ENCODE results near the gene PARD3.

Gene PARD3

DNA sequence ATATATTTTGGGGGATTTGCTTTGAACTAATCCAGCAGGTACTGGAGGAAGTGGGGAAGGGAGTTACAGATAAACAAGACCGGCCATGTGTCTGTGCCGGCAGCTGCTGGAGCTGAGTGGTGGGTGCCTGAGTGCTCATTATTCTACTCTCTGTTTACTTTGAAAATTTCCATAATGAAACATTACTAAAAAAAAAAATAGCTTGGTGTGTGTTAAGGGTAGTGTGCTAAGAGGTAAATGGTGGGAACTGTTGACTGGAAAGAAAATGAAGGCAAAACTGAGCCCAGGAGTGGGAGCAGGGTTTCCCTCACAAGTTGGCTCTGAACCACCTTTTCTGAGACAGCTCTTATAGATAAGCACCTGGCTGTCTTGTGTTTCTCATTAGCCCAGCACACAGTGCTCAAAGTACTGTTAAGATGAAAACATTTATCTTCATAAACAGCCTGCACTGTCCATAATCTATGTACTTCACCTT, 50.6 kb downstream of the PARD3 start:
- Histone ChIP-seq H3K4me2 (ENCODE audit: low read length) (no peak overlapping the region), H3K4me1 (peaks cover 9% of the 10 kb centered on the region), H3K36me3 (ENCODE audit: control insufficient read depth, insufficient read depth, low read length) (no peaks in the 10 kb centered on the region)

DNA sequence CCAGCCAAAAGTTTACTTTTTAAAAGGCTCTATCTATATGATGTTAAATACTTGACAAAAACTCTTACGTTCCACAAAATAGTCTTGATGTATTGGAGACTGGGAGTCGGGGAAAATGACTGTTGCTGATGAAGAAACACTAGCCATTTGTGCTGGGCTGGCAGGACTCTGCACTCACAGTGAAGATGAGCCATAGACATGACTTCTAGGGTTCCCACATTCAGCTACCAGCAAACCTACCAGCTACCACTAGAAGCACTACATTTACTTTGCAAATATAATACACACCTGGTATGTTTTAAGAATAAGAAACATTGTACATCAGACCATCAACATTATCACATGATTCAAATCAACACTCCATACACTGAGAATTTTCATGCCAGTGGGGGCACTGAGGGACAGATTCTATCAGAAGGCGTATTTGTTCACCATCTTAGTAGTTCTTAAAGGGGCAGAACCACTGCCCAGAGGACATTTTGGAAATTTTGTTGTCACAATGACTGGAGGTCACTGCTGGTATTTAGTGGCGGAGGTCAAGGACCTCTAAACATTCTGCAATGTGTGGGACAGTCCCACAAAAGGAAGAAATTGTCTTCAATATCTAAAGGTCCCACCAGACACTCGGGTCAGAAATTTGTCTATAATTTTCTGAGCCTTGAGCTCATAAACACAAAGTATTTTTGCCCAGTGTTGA, 52.3 kb downstream of the PARD3 start:
- Histone ChIP-seq H3K4me1 (peaks cover 5% of the 10 kb centered on the region), H3K27me3 (ENCODE audit: control insufficient read depth, insufficient read depth, low read length) (no peaks in the 10 kb centered on the region), H3K27ac (no peak overlapping the region), H3K9me3 (ENCODE audit: control insufficient read depth, low read length) (no peaks in the 10 kb centered on the region), H3K36me3 (ENCODE audit: control insufficient read depth, insufficient read depth, low read length) (no peaks in the 10 kb centered on the region), H3K4me2 (ENCODE audit: low read length) (no peak overlapping the region), H3K79me2 (peaks cover 19% of the 10 kb centered on the region), H3K9ac (no peak overlapping the region), H3K4me3 (ENCODE audit: low read depth, low read length) (no peak overlapping the region), H2AFZ (no peak overlapping the region)
- TF ChIP-seq, protein P1, sequence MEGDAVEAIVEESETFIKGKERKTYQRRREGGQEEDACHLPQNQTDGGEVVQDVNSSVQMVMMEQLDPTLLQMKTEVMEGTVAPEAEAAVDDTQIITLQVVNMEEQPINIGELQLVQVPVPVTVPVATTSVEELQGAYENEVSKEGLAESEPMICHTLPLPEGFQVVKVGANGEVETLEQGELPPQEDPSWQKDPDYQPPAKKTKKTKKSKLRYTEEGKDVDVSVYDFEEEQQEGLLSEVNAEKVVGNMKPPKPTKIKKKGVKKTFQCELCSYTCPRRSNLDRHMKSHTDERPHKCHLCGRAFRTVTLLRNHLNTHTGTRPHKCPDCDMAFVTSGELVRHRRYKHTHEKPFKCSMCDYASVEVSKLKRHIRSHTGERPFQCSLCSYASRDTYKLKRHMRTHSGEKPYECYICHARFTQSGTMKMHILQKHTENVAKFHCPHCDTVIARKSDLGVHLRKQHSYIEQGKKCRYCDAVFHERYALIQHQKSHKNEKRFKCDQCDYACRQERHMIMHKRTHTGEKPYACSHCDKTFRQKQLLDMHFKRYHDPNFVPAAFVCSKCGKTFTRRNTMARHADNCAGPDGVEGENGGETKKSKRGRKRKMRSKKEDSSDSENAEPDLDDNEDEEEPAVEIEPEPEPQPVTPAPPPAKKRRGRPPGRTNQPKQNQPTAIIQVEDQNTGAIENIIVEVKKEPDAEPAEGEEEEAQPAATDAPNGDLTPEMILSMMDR (IDR thresholded peaks at IDR 0.05) = no peak

More for the DNA sequence above, 50.6 kb downstream of the PARD3 start:
- H2AFZ ChIP-seq = no peak overlapping the region
- no peak overlapping the region for H3K27ac ChIP-seq
- H3K9ac ChIP-seq = no peak overlapping the region
- H3K79me2 ChIP-seq = peaks cover 13% of the 10 kb centered on the region
- no peak overlapping the region for H3K4me3 ChIP-seq (ENCODE audit: low read depth, low read length)
- no peaks in the 10 kb centered on the region for H3K9me3 ChIP-seq (ENCODE audit: control insufficient read depth, low read length)
- H3K27me3 ChIP-seq (ENCODE audit: control insufficient read depth, insufficient read depth, low read length) = no peaks in the 10 kb centered on the region
- TF ChIP-seq, protein P1 (IDR thresholded peaks at IDR 0.05) = no peak

DNA sequence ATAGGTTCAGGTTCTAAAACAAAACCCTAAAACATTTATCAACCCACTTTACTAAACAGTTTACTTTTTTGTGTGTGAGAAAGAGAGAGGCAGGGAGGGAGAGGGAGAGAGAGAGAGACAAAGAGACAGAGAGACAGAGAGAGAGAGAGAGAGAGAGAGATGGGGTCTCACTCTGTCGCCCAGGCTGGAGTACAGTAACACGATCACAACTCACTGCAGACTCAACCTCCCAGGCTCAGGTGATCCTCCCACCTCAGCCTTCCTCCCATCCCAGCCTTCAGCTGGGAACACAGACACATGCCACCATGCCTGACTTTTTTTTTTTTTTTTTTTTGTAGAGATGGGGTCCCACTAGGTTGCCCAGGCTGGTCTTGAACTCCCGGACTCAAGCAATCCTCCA, 52.9 kb downstream of the PARD3 start:
- Histone ChIP-seq H3K9ac (no peak overlapping the region), H3K4me1 (peaks cover 5% of the 10 kb centered on the region)

DNA sequence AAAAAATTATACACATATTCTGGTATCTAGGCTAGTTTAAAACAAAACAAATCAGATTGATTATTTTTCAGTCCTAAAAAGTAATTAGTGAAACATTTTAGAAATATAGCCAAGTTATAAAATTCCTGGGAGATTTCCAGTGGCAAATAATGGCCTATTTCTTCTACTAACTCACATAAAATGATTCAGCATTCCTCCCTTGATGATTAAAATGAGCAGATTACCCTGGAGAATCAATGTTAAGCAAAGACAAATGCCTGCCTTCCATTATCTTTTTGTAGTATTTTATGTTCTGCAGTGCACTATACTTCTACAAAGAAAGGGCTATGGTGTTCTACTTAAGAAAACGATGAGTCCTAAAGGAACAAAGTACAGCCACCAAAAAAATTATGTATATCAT, 53.6 kb downstream of the PARD3 start:
- no peak overlapping the region for H3K9ac ChIP-seq
- peaks cover 20% of the 10 kb centered on the region for H3K79me2 ChIP-seq
- H2AFZ ChIP-seq = no peak overlapping the region
- H3K27me3 ChIP-seq (ENCODE audit: control insufficient read depth, insufficient read depth, low read length) = no peaks in the 10 kb centered on the region
- no peak overlapping the region for H3K27ac ChIP-seq
- TF ChIP-seq, protein P1 (IDR thresholded peaks at IDR 0.05) = no peak
- H3K36me3 ChIP-seq (ENCODE audit: control insufficient read depth, insufficient read depth, low read length) = no peaks in the 10 kb centered on the region
- no peaks in the 10 kb centered on the region for H3K9me3 ChIP-seq (ENCODE audit: control insufficient read depth, low read length)
- H3K4me3 ChIP-seq (ENCODE audit: low read depth, low read length) = no peak overlapping the region
- peaks cover 5% of the 10 kb centered on the region for H3K4me1 ChIP-seq
- no peak overlapping the region for H3K4me2 ChIP-seq (ENCODE audit: low read length)

More for the DNA sequence above, 52.9 kb downstream of the PARD3 start:
- Histone ChIP-seq H3K27me3 (ENCODE audit: control insufficient read depth, insufficient read depth, low read length) (no peaks in the 10 kb centered on the region), H2AFZ (no peak overlapping the region), H3K79me2 (peaks cover 19% of the 10 kb centered on the region), H3K4me2 (ENCODE audit: low read length) (no peak overlapping the region), H3K27ac (no peak overlapping the region), H3K4me3 (ENCODE audit: low read depth, low read length) (no peak overlapping the region), H3K9me3 (ENCODE audit: control insufficient read depth, low read length) (no peaks in the 10 kb centered on the region), H3K36me3 (ENCODE audit: control insufficient read depth, insufficient read depth, low read length) (no peaks in the 10 kb centered on the region)
- TF ChIP-seq, protein P1 (IDR thresholded peaks at IDR 0.05) = no peak

DNA sequence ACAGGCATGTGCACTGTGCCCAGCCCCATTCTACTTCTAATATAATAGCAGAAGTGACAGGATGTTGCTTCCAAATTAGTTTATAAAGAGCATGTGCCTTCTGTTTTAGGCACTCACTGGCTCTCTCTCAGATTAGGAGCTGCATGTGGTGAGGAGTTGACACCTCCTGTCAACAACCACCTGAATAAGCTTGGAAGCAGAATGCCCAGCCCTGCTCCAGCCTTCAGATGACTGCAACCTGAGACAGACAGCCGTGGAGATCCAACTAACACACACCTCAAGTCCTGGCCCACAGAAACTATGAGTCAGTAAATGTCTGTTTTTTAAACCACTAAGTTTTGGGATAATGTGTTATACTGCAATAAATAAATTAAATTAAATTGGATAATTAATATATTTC, 54.5 kb downstream of the PARD3 start:
- Histone ChIP-seq H2AFZ (no peak overlapping the region), H3K4me3 (ENCODE audit: low read depth, low read length) (no peak overlapping the region), H3K27ac (no peak overlapping the region), H3K9me3 (ENCODE audit: control insufficient read depth, low read length) (no peaks in the 10 kb centered on the region), H3K36me3 (ENCODE audit: control insufficient read depth, insufficient read depth, low read length) (no peaks in the 10 kb centered on the region), H3K27me3 (ENCODE audit: control insufficient read depth, insufficient read depth, low read length) (no peaks in the 10 kb centered on the region), H3K79me2 (peaks cover 24% of the 10 kb centered on the region), H3K4me1 (peaks cover 5% of the 10 kb centered on the region), H3K9ac (no peak overlapping the region), H3K4me2 (ENCODE audit: low read length) (no peak overlapping the region)
- TF ChIP-seq, protein P1 (IDR thresholded peaks at IDR 0.05) = no peak

Data from parathyroid adenoma (tissue), 2 donors.